Measurements from ENCODE around the gene SARM1.
"Not testable (repeated sequence)": the region's sequence is repeated elsewhere in the genome, so short reads cannot be mapped to it uniquely, and the experiment has no call there.

SARM1 gene

DNA sequence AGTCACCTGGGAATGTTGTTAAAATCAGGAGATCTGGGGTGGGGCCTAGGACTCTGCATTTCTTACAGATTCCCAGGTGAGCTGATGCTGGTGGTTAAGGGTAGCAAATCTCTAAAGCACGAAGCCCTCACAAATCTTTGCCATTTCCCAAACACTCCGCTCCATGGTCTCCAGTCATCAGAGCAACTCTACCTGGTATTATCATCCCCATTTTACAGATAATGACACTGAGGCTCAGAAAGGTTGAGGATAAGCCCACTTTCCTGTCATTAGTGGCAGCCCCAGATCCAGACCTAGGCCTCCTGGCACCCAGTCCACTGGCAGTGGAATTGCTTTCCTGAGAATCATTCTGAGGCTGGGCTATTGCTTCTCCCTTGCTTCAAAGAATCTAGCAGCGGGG, 25.8 kb downstream of the SARM1 start:
- no peak for DNase-seq

DNA sequence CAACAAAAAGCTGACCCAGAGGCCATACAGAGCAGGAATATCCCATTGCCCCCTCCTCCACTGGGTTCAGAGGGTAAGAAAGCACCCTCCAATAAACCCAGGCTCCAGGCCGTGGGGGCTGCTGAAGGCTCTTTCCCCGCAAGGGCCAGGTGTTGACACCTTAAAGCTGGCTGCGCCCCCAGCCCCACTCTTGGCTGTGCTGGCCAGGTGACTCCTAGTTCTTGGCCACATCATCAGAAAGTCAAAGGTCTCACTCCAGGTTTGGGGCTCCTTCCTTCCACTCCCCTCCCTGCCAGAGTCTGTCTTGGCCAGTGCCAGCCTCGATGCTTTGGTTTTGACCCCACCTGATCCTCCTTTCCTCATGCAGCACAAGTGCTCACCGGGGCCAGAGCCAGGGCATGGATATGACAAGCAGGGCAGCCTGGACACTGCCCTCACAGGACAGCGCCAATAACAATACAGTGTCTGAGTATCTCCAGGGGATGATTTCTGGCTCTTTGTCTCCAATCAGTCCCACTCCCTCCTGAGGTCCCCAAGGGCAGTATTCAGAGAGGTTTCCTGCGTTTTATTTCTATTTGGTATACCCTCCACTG, 26.3 kb downstream of the SARM1 start:
- no peak for DNase-seq

DNA sequence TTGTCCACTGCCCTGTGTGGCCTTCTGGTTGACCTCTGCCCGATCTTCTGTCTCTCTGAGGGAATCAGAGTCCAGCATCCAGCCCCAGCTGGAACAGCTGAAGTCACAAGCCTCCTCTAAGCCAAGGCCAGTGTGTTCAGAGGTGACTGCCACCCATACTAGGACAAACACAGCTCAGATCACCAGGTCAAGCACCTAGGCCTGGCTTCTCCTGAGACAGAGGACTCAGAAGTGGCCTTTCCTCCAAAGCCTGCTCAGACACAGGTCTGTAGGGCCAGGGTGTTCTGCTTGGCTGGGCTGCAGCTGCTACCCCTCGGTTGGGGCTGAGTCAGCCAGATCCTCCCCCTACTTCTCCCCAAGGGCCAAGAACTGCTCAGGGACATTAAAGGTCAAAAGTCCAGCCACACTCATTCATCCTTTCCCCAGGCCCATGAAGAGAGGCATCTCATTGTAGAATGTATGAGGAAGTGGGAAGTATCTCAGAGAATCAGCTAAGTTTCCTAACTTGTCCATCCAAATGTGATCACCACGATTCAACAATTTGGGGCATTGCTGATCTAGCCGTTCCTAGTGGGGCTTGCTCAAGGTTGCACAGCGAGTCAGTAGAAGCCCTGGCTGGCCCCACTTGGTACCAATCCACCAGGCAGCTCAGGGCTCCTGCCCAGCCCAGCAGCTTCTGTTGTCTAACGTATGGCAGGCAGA, 26.9 kb downstream of the SARM1 start:
- no peak for DNase-seq

DNA sequence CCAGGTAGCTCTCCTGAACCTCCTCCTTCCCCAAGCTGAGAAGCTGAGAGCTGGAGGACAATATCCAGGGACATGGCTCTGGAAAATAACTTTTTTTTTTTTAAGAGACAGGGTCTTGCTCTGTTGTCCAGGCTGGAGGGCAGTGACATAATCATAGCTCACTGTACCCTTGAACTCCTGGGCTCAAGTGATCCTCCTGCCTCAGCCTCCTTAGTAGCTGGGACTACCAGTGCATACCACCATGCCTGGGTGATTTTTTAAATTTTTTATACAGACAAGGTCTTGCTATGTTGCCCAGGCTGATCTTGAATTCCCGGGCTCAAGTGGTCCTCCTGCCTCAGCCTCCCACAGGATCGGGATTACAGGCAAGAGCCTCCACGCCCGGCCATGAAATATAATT, 28.3 kb downstream of the SARM1 start:
- DNase-seq, result no peak

DNA sequence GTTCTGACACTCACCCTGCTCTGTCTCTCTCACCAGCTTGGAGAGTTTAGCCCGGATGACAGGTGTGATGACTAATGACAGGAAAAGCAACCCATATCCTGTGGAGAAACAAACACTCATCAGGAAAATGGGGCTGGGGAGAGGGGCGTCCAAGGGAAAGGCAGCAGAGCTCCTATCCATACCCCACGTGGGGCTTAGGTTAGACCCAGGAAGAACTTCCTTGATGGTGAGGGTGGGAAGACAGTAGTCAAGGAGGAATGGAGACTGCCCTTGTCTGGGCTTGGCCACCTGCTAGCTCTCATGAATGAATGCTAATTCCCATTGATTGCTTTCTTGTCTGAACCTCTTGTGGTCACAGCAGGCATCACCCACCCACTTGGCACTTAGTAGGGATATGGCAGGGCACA, 30.7 kb downstream of the SARM1 start:
- DNase-seq, result no peak

DNA sequence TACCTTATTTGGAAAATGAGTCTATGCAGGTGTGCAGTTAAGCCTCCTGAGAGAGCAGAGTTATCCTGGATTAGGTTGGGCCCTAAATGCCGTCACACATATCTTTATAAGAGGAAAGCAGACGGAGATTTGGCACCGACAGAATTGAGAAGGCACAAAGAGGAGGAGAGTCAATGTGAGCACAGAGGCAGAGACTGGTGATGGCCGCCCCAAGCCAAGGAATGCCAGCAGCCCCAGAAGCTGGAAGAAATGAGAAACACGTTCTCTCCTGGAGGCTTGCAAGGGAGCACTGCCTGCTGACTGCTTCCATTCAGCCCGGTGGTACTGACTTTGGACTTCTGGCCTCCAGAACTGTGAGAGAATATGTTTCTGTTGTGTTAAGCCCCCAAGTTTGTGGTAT, 31.4 kb downstream of the SARM1 start:
- no peak for DNase-seq

DNA sequence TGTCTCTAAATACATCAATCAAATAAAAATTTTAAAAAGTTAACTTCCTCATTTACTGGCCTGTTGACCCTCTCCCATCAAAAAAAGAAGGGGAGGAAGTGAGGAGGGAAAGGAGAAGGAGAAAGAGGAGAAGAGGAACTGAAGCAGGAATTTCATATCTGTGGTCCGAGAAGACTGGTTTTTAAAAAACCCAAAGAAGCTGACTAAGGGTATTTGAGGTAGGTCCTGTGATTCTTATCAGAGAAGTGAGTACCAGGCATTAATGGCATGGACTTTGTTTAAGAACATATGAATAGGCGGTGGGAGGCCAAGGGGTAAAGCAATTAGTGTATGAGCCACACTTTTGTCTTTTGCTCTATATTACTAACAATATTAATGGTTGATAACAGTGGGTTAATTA, 32.5 kb downstream of the SARM1 start:
- no peak for DNase-seq

DNA sequence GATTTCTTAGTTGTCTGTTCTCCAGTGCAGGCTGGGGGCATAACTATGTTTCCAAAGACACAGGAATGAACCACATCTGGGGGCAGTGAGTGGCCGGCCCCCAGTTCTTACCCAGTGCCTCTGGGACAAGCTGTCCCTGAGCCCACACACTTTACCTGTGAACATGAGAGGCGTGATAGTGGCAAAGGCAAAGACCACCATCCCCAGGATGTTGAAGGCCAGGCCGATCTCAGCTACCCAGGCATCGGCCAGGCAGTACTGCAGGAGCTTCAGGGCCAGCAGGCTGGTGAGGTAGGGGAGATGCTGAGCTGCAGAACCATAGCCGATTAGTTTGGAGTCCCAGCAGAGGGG, 32.9 kb downstream of the SARM1 start:
- DNase-seq, result no peak

DNA sequence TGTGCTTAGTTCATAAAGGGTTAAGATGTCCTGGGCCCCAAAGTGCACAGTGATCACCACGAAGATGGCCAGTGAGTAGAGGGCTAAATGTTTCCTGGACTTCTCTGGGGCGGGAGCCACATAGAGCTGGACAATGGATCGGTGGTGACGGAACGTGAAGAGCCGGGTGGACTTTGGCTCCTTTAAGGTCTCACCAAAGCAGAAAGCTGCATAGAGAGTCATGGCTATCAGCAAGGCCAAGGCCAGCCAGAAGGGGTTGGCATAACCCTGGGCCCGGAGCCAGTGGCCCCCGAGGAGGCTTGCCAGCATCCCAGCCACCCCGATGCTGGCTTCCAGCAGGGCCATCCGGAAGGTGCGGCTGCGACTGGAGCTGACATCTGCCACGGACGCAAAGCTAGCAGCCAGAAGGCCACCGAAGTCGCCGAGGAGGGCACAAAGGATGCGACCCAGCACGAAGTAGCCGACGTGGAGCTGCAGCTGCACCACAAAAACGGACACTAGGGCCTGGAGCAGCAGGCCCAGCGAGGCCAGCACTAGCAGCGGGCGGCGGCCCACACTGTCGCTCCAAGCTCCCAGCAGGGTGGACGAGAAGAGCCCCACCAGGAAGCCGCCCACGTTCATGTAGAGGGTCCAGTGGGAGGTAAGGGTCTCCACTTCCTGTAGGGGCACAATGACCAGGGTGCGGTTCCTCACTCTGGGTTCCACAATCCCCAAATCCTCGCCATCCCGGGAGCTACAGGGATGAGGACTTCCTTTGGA, 33.5 kb downstream of the SARM1 start:
- DNase-seq, result no peak

DNA sequence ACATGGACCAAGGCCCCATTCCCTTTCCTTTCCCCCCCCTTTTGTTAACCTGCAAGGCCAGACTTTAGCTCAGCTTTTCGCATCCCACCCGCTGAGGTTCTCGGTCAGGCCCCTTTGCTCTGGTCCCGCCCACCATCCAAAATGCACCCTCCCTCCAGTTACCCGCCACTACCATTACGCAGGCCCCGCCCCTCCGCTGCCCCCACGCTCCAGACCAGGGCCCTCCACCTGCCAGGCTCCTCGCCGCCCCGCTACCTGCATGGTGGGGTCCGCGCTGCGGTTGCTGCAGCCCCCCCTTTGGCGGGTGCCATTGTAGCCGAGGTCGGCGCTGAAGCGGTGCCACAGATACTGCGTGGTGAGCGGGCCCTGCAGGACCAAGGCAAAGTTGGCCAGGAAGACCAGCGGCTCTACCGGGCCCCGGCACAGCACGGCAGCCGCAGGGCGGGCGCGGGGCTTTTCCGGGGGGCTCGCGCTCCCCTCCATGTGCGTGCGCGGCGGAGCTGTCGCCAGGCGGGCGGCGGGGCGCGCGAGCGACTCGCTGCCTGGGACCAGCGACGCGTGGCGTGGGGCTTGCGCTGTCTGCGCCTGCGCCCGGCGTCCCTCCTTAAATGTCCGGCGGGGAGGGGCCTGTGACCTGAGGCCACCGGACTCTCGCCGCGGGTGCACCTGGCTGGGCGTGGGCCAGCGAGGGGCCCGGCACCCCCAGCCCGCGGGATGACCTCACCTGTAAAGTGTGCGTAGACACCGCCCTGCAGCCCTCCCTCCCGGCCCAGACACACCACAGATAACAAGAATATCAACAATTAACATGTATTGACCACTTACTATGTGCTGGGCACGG, 34.4 kb downstream of the SARM1 start, which contains the start of gene SLC46A1:
Gene SLC46A1, minus strand, starts transcription at position 581 of the 841 bp plus-strand sequence. Its CDS starts 98 bp downstream, at position 483.
- peak in 1 of 2 experiments; percentile 60 for DNase-seq

DNA sequence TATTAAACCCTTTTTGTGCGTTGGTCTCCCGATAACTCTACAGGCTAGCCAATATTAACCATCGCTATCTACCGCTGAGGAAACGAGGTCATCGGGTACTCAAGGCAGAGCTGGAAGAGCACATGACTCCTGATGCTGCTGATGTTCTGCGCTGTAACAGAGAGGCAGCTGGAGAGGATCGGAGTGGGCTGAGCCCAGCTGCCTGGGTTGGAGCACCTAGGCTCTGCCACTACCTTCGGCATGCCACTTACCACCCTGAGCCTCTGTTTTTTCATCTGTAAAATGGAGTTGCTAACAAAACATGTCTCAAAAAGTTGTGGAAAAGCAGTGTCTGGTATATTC, 35.0 kb downstream of the SARM1 start:
- no peak for DNase-seq

DNA sequence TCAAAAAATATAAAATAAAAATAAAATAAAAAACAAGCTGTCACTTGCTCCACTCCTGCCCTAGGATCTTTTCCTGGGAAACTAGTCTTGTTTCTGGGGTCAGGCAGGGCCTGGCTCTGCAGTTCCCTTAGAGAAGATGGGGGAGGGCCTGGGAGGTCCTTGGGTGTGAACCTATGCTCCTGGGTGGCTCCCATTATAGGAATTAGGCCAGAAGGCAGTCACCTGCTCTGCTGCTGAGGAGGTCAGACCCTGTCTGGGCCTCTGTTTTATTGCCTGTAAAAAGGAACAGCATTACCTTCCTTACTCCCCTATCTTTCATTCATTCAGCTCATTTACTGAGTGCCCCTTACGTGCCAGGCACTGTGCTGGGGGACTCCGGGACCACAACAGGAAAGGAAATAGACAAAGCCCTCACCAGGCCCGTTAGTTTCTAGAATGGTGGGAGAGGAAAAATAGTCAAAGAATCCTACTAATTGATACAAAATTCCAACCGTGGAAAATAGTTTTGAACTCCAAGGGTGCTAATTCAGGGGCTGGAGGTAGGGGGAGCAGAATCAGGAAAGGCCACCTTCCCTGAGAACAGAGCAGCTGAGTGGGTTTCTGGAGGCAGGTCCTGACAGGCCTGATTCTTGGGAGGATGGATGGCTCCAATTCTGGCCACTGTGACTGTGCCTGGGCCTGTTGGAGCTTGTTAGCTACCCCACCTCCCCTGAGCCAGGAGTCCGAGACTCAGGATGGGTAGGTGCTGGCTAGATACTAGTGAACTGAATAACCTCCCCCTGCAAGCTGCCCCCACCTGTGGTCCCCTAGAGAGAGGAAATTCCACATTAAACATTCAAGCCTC, 35.9 kb downstream of the SARM1 start:
- DNase-seq, result no peak

DNA sequence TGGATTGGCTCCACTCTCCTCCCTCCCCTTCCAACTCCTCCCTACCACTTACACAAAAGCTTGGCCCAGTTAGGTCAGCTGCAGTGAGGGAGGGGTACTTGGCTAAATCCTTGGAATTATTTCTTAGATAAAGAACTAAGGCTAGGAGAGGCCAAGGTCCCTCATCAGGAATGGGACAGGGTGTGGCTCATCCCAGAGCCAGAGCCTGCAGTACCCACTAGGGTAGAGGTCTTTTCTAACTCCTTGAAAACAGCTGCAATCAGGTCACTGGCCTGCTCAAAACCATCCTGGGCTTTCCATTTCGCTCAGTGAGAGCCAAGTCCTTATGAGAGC, 36.4 kb downstream of the SARM1 start:
- no peak for DNase-seq

DNA sequence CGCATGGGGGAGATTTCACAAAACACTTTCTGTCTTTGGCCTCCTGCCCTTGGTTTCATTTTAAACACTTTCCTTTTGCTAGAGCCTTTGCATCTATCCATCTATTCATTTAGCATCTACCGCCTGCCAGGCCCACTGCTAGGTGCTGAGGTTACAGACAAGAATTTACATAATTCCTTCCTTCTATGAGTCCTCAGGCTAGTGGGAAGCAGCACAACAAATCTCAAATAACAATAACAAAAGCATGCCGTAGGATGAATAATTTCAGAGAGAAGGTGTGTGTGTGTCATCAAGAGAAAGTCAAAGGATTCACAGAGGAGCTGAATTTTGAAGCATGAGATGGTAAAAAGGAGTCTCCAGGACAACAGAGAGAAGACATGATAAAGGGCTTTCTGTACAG, 40.6 kb downstream of the SARM1 start:
- DNase-seq, result no peak

DNA sequence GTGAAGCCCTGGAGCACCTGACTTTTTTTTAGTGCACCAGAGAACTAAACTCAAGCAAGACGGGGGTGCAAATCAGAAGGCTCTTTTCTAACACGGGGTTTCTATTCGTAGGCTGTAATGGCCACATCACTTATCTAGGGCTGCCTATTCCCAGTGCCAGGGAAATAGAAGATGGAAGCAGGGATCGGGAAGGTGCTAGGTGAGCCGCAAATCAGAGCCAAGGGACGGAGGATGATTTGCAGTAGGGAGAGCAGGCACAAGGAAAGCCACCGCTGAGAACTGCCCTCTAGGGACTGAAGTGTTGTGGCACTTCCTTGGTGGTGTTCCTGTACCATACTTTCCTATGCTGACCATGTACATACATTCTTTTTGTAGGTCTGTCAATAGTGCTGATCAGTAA, 42.3 kb downstream of the SARM1 start:
- DNase-seq, result no peak

DNA sequence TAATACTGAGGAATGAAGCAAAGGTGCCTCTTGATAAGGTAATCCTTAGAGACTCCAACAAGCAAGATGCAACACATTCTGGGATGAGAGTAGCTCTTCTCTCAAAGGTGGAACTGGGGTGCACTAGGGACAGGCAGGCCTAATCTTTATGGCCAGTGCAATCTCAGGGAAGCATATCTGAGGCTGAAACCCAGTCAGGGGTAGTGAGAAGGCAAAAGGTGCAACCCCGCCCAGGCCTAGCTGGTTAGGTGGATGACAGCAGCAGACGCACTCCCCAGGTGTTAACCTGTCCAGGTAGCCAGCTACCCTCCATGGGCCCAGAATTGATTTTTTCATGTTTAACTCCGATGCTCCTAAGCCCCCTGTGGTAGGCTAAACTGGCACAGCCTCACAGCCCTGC, 44.4 kb downstream of the SARM1 start:
- DNase-seq, result no peak

DNA sequence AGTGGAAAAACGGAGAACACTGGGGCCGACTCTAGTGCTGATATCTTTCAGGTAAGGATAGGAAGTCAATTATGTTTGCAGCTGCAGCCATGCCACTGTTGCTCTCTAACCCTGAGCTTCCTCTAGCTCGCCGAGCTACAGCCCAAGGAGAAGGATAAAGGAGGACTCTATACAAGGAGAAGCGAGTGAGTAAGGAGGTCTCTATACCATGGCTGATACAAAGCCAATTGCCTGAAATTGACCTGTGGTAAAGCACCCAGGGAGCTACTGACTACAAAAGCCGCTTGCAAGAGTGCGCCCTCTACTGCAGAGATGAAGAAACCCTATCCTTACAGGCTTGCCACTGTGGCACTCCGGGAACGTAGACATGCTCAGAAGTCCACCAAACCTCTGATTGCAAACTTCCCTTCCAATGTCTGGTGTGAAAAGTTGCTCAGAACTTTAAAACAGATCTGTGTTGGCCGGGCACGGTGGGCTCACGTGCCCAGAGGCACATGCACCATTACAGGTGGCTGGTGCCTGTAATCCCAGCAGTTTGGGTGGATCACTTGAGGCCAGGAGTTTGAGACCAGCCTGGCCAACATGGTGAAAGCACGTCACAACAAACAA, 45.3 kb downstream of the SARM1 start:
- peak in 1 of 2 experiments; percentile 38 for DNase-seq

DNA sequence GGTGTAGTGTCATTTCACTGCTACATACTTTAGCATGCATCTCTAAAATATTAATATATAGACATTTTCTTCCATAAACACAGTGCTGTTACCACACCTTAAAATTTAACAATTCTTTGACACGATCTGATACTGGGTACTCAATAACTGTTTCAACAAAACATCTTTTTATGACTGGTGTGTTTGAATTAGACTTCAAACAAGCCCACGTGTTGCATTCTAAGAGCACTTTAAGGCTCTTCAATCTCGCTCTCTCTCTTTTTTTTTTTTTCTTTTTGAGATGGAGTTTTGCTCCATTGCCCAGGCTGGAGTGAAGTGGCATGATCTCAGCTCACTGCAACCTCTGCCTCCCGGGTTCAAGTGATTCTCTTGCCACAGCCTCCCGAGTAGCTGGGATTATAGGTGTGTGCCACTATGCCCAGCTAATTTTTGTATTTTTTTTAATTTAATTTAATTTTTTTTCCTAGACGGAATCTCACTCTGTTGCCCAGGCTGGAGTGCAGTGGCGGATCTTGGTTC, 50.4 kb downstream of the SARM1 start:
- no peak for DNase-seq

DNA sequence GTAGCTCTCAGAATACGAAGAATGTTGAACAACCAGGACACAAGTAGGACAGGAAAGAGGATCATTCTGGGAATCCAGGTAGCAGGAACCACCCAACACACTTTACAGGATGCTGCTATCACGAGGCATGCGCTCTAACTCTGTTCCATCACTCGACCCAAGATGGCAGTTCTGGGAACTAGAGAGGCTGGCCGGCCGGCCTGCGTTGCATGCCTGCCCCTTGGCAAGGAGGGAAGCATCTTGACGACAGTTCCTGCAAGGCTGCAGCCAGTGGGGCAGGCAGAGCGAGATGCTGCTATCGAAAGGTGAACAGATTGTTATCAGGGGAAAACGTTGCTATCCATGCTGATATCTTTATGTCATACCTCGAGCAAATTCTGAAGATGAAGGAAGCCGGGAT, 53.7 kb downstream of the SARM1 start:
- DNase-seq, result no peak

DNA sequence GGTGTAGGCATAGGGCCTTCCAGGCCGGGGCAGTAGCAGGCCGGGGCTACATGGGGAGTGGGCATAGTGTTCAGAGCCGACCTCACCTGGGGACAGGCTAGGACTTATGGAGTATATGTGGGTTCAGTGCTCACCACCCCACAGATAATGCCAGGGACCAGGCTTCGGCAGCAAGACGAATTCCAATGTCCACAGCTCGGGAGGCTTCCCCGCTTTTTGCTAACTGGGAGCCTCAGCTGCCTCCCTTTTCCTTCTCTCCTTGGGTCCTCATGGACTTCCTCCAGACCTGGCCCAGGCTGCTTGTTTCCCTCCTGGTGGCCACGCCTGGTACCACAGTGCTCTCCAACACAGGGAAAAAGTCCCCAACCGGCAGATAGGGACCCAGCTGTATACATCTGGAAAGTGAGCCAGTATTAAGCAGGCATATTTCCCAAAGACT, 54.6 kb downstream of the SARM1 start:
- DNase-seq, result no peak

DNA sequence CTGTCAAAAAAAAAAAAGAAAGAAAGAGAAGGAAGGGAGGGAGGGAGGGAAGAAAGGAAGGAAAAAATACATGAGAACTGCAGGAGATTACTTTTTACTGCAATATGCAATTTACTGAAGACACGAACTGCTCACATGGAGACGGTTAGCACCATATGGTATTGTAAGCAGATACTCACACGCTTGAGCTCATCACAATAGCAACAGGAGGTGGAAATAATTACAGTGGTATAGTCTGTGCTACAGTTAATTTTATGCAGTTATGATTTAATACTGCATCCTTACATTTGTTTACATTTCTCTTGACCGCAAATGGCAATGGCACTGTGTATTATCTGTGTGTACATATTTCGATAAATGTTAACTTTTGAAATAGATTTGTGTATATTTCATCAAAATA, 55.9 kb downstream of the SARM1 start:
- DNase-seq, result no peak

DNA sequence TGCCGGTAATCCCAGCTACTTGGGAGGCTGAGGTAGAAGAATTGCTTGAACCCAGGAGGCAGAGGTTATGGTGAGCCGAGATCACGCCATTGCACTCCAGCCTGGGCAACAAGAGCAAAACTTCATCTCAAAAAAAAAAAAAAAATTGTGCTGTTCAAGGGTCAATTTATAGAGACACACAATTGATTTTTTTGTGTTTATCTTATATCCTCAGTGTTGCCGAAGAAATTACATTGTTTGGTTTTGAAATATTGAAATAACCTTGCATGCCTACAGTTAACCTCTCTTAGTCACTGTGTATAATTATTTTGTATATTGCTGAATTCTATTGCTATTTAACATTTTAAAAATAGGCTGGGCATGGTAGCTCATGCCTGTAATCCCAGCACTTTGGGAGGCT, 56.5 kb downstream of the SARM1 start:
- not testable (repeated sequence) for DNase-seq

All from SW 1271 (cell line).